Jurkat, Clone E6-1 (cell line): ENCODE data around the gene GALNT17.

Experiments used
- DNase-seq: peaks from one replicate; pipeline ENCODE4 v3.0.0-alpha.2; 2011; ENCODE audit warnings: low read depth, low spot score
- H3K4me3 ChIP-seq: 2 replicates; pipeline ENCODE4 v1.5.1; 2011; ENCODE audit warnings: mild to moderate bottlenecking, low read length, control low read depth, moderate library complexity

The GALNT17 gene

DNA sequence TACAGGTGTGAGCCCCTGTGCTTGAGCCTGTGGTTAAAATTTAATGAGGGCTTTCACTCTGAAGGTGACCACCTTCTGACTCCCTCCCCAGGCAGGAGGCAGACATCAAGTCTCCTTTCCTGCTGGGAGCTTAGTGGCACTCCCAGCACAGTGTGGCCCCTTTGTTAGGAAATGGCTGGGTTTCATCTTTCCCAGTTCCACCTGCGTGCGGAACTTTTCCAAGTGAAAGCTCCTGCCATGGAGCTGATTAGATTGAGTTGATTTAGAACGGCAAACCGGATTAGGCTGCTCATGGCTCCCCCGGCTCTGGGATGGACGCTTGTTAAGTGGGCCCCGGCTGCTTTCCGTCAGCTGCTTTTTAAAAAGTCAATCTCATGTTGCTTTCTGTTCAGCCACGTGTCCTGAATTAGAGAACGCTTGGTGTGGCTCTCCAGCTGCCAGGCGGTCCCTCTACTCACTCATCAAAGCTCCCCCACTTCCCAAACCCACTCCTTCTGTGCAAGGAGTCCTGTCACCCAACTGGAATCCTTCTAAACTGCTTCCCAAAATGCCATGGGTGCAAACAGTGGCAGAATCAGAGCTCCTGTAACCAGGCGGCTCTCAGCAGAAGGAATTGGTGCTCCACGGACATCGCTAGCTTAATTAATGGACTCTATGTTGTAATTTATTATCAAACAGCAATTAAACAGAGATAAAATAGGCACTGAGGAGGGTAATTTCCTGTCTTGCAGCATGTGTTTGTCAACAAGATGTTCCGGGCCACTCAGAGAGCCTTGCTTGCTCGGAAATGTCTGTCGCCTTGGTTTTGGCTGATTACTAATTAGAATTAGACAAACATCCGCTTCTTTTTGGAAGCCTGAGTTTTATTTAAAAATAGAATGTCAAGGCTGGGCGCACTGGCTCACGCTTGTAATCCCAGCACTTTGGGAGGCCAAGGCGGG, 551.2 kb downstream of the GALNT17 start:
- DNase-seq: no peak

DNA sequence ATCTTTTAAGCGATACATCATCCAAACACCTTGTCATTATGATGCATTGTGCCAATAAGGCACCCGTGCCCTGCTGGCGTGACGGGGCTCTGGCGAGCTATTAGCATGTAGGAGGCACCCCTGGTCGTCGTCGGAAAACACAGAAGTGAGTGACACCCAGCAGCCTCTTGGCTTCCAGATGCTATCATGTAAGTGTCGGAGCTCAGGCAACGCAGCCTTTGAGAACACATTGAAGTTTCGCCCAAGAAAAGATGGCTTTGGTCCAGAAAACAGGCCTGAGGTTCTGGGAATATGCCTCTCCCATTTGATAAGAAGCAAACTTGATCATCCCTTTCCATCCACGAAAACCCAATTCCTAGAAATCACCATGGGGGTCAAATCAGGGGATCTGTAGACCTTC, 555.3 kb downstream of the GALNT17 start:
- no peak overlapping the region for H3K4me3 ChIP-seq
- DNase-seq: no peak

More for the DNA sequence above, 551.2 kb downstream of the GALNT17 start:
- no peak overlapping the region for H3K4me3 ChIP-seq

GRCh38 chr7:71687831-71688599, 556.1 kb downstream of the GALNT17 start:
- DNase-seq: no peak
- H3K4me3 ChIP-seq: no peak overlapping the region

DNA sequence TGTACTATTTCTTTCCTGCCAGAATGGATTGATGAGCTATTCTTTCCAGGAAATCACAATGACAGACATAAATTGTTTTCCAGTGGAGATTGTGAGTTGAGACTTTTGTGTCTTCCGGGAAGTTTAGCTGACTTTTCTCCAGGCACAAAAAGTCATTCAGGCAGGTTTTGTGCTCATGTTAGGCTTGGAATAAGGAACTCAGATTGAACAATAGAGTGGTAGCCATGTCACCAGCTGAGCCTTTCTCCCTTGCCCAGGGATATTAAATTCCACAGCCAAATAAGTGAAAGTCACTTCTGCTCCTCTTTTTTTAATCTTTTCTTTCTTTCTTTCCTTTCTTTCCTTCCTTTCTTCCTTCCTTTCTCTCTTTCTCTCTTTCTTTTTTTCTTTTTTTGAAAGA, 559.6 kb downstream of the GALNT17 start:
- no peak for DNase-seq
- no peak overlapping the region for H3K4me3 ChIP-seq

DNA sequence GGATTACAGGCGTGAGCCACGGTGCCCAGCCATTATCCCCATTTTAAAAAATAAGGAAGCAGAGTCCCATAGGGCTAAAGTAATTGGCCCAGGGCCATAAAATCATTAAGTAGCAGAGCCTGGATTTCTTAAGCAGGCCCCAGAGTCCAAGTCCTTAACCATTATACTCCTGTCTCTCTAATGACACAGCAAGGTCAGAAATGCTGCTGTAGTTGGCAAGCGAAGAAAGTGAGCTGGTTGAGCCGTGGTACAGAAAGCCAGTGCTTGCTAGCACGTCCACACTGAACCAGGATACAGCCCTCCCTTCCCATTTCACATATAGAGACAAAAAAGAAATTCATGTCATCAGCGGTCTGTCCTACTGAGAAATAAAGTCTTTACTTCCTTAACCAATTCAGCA, 562.7 kb downstream of the GALNT17 start:
- DNase-seq: no peak

DNA sequence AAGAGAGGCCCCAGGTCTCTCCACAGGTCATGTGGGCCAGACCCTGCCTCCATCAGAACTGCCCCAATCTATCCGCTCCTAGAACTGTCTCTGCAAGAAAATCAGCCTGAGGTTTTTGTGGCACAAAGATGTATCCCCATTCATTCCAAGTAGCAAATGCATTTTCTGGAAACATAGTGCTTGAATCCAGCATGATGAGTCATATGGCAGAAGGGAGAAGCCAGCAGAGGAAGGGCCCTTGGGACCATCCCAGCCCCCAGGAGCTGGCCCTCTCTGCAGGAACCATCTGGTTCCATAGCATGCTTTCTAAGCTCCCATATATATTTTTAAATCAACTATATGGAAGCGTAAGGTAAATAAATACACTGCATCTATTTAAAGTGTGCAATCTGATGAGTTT, 563.2 kb downstream of the GALNT17 start:
- H3K4me3 ChIP-seq: no peak overlapping the region
- DNase-seq: no peak

More for the DNA sequence above, 562.7 kb downstream of the GALNT17 start:
- no peak overlapping the region for H3K4me3 ChIP-seq

DNA sequence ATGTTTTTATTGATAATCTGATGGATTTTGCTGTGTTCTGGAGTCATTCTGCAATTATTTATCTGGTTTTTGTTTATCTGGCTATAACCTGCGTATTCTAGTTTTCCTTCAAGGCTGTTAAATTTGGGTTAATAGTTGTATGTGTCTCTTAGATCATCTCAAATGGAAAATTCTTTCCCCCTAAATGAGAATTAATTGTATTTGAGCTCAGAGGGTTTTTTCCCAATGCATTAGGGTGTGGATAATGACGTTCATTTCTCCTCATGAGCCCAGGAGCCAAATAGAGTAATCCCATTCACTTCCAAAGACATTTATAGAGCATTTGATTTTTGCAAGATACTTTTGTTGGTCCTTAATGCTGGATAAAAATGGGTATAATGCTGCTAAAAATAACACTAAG, 564.6 kb downstream of the GALNT17 start:
- no peak for DNase-seq
- H3K4me3 ChIP-seq: no peak overlapping the region

GRCh38 chr7:71697400-71697799, 565.5 kb downstream of the GALNT17 start:
- DNase-seq: no peak
- no peak overlapping the region for H3K4me3 ChIP-seq

- H3K4me3 ChIP-seq: no peak overlapping the region
- no peak for DNase-seq
Observed at GRCh38 chr7:71705217-71705616, 573.3 kb downstream of the GALNT17 start.

- DNase-seq: no peak
- no peak overlapping the region for H3K4me3 ChIP-seq
Observed at GRCh38 chr7:71705901-71706596, 574.1 kb downstream of the GALNT17 start.

GRCh38 chr7:71706597-71706975, 574.6 kb downstream of the GALNT17 start:
- no peak overlapping the region for H3K4me3 ChIP-seq
- DNase-seq: no peak

GRCh38 chr7:71707041-71707440, 575.1 kb downstream of the GALNT17 start:
- no peak overlapping the region for H3K4me3 ChIP-seq
- DNase-seq: no peak

DNA sequence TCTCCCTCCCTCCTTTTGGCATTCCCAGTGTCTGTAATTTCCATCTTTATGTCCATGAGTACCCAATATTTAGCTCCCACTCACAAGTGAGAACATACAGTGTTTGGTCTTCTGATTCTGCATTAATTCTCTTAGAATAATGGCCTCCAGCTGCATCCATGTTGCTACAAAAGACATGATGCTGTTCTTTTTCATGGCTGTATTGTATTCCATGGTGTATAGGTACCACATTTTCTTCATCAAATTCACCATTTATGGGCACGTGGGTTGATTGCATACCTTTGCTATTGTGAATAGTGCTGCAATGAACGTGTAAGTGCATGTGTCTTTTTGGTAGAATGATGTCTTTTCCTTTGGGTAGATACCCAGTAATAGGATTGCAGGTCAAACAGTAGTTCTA, 576.8 kb downstream of the GALNT17 start:
- H3K4me3 ChIP-seq: no peak overlapping the region
- no peak for DNase-seq

- H3K4me3 ChIP-seq: no peak overlapping the region
- DNase-seq: no peak
Observed at GRCh38 chr7:71710442-71710841, 578.5 kb downstream of the GALNT17 start.

- H3K4me3 ChIP-seq: no peak overlapping the region
- no peak for DNase-seq
Observed at GRCh38 chr7:71712653-71713180, 580.8 kb downstream of the GALNT17 start.

- DNase-seq: no peak
- H3K4me3 ChIP-seq: no peak overlapping the region
Observed at GRCh38 chr7:71716690-71717089, 584.7 kb downstream of the GALNT17 start.

DNA sequence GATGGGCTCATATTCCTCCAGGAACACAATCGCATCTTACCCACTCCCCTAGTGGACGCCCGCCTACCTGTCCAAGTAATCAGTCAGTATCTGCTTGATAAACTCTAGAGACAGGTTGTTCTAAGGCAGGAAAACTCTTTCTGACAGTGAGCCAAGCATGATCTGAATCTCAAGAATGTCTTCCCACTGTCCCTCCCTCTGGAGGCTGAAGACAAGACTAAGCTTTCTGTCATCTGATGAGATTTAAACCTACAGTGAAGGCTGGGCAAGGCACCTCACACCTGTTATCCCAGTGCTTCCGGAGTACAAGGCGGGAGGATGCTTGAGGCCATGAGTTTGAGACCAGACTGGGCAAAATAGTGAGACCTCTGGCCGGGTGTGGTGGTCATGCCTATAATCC, 586.6 kb downstream of the GALNT17 start:
- no peak overlapping the region for H3K4me3 ChIP-seq
- DNase-seq: no peak

- H3K4me3 ChIP-seq: no peak overlapping the region
- no peak for DNase-seq
Observed at GRCh38 chr7:71721742-71722141, 589.8 kb downstream of the GALNT17 start.

- H3K4me3 ChIP-seq: no peak overlapping the region
- DNase-seq: no peak
Observed at GRCh38 chr7:71723859-71724258, 591.9 kb downstream of the GALNT17 start.
